Smooth muscle cell (in vitro differentiated cells): ENCODE results near the gene SPDEF. TPM values are rescaled to one million over a fixed set of nuclear protein-coding genes. Genes with fewer than 3 reads are reported as not detected.
A peak's percentile ranks its signal among the peaks of the same experiment; 100 is the strongest.

ENCODE experiments used
- DNase-seq: peaks from one replicate; lab custom pipeline; 2025; ENCODE audit not compliant: unreplicated experiment; lab: John Stamatoyannopoulos, UW
- H2AFZ ChIP-seq: fragments of 200-600 bp; sonication (generic); 2 replicates; pipeline ENCODE4 v1.6.0; 2016; ENCODE audit warnings: antibody characterized with exemption, low read depth, mild to moderate bottlenecking
- H3F3A ChIP-seq: fragments of 200-600 bp; sonication (generic); 2 replicates; pipeline ENCODE4 v1.6.0; 2017; ENCODE audit warnings: antibody characterized with exemption, low read depth
- H3K27ac ChIP-seq: fragments of 200-600 bp; sonication (generic); 2 replicates; pipeline ENCODE4 v1.5.1; 2016; ENCODE audit warnings: low read depth, mild to moderate bottlenecking
- H3K27me3 ChIP-seq: fragments of 200-600 bp; sonication (generic); 2 replicates; pipeline ENCODE4 v1.6.1; 2016; ENCODE audit warnings: low read depth, mild to moderate bottlenecking
- H3K36me3 ChIP-seq: fragments of 200-600 bp; sonication (generic); 2 replicates; pipeline ENCODE4 v1.5.1; 2016; ENCODE audit warnings: low read depth
- H3K4me1 ChIP-seq: fragments of 200-600 bp; sonication (generic); 2 replicates; pipeline ENCODE4 v1.5.1; 2016; ENCODE audit warnings: low read depth
- H3K4me2 ChIP-seq: fragments of 200-600 bp; sonication (generic); 2 replicates; pipeline ENCODE4 v1.6.0; 2016; ENCODE audit warnings: mild to moderate bottlenecking
- H3K4me3 ChIP-seq: fragments of 200-600 bp; sonication (generic); 2 replicates; pipeline ENCODE4 v1.5.1; 2016; ENCODE audit warnings: mild to moderate bottlenecking
- H3K79me2 ChIP-seq: fragments of 200-600 bp; sonication (generic); 2 replicates; pipeline ENCODE4 v1.6.0; 2016; ENCODE audit warnings: low read depth, mild to moderate bottlenecking
- H3K9ac ChIP-seq: fragments of 200-600 bp; sonication (generic); 2 replicates; pipeline ENCODE4 v1.6.0; 2016; ENCODE audit warnings: low read depth
- H3K9me3 ChIP-seq: fragments of 200-600 bp; sonication (generic); replicated peaks from 2 replicates; pipeline ENCODE4 v1.5.1; 2016; ENCODE audit warnings: low read depth
- H4K20me1 ChIP-seq: fragments of 200-600 bp; sonication (generic); 2 replicates; pipeline ENCODE4 v1.6.0; 2016; ENCODE audit warnings: low read depth
- CTCF ChIP-seq: fragments of 200-600 bp; sonication (generic); IDR thresholded peaks from 2 replicates; pipeline ENCODE4 v1.5.1; 2017; ENCODE audit warnings: borderline replicate concordance, mild to moderate bottlenecking, antibody characterized with exemption; ENCODE audit not compliant: insufficient read depth, poor library complexity, severe bottlenecking
- WGBS: methylation state at CpG from one replicate; pipeline ENCODE4 v1.1.7; 2016; ENCODE audit warnings: low lambda C conversion rate; 5-methylcytosine and 5-hydroxymethylcytosine counted together
- polyA plus RNA-seq: library from polyadenylated mRNA; unstranded; fragments of >200 nt; fragmentation: Nextera tagmentation; extraction: Ambion mirVana; gene quantifications from 2 replicates; pipeline ENCODE4 v1.2.1, GENCODE V29; 2016
- total RNA-seq: library from RNA; depleted of rRNA; stranded (reverse); fragments of >200 nt; gene quantifications from 2 replicates; pipeline ENCODE4 v1.2.3, GENCODE V29; 2014

The SPDEF gene
- total and polyA plus RNA-seq, 2 experiments from 2014 or later: 0.16 TPM; not detected in 1

GRCh38 chr6:34514112-34514511, 42.0 kb downstream of the SPDEF start:
- WGBS: 84% methylated on average over 8 of the region's 8 CpGs
- no peak for DNase-seq
- no peak for TF ChIP-seq CTCF

GRCh38 chr6:34513646-34514045, 42.5 kb downstream of the SPDEF start:
- no peak for TF ChIP-seq CTCF
- Histone ChIP-seq H2AFZ (no peak overlapping the region), H3K9ac (no peak overlapping the region), H3K4me3 (no peak overlapping the region), H3K4me2 (no peak overlapping the region), H3F3A (no peaks in the 10 kb centered on the region), H3K36me3 (no peaks in the 10 kb centered on the region), H3K9me3 (no peaks in the 10 kb centered on the region), H3K27ac (no peak overlapping the region), H3K27me3 (no peaks in the 10 kb centered on the region), H4K20me1 (no peaks in the 10 kb centered on the region), H3K4me1 (peaks cover 6% of the 10 kb centered on the region), H3K79me2 (no peaks in the 10 kb centered on the region)
- DNase-seq: no peak
- WGBS: 85% methylated on average over 4 of the region's 4 CpGs

More at GRCh38 chr6:34514112-34514511, 42.0 kb downstream of the SPDEF start:
- Histone ChIP-seq H3K27ac (no peak overlapping the region), H3K4me3 (no peak overlapping the region), H3F3A (no peaks in the 10 kb centered on the region), H3K36me3 (no peaks in the 10 kb centered on the region), H3K9me3 (no peaks in the 10 kb centered on the region), H3K9ac (no peak overlapping the region), H3K4me2 (peak overlapping the region; percentile 82), H3K27me3 (no peaks in the 10 kb centered on the region), H4K20me1 (no peaks in the 10 kb centered on the region), H3K79me2 (no peaks in the 10 kb centered on the region), H3K4me1 (peaks cover 6% of the 10 kb centered on the region), H2AFZ (no peak overlapping the region)

- Histone ChIP-seq H3K9ac (no peak overlapping the region), H3K36me3 (no peaks in the 10 kb centered on the region), H3K4me1 (peaks cover 6% of the 10 kb centered on the region), H2AFZ (no peak overlapping the region), H3K4me2 (no peak overlapping the region), H3K79me2 (no peaks in the 10 kb centered on the region), H3K27me3 (no peaks in the 10 kb centered on the region), H4K20me1 (no peaks in the 10 kb centered on the region), H3K27ac (no peak overlapping the region), H3K4me3 (no peak overlapping the region), H3K9me3 (no peaks in the 10 kb centered on the region), H3F3A (no peaks in the 10 kb centered on the region)
- WGBS: 80% methylated on average over 5 of the region's 5 CpGs
- no peak for TF ChIP-seq CTCF
- DNase-seq: no peak
Observed at GRCh38 chr6:34512738-34513115, 43.4 kb downstream of the SPDEF start.

GRCh38 chr6:34511915-34512737, 44.0 kb downstream of the SPDEF start:
- Histone ChIP-seq H3K79me2 (no peaks in the 10 kb centered on the region), H3K27ac (no peak overlapping the region), H3F3A (no peaks in the 10 kb centered on the region), H3K4me3 (no peak overlapping the region), H4K20me1 (no peaks in the 10 kb centered on the region), H3K9ac (no peak overlapping the region), H3K36me3 (no peaks in the 10 kb centered on the region), H2AFZ (no peak overlapping the region), H3K27me3 (no peaks in the 10 kb centered on the region), H3K9me3 (no peaks in the 10 kb centered on the region), H3K4me2 (no peak overlapping the region), H3K4me1 (peaks cover 6% of the 10 kb centered on the region)
- 72% methylated on average over 12 of the region's 12 CpGs for WGBS
- TF ChIP-seq CTCF: no peak
- no peak for DNase-seq
